Gastroesophageal sphincter (tissue), 4 donors: ENCODE measurements around the gene TSHZ2. TPM values are rescaled to one million over a fixed set of nuclear protein-coding genes. Genes with fewer than 3 reads are reported as not detected.

Experiments used
- ATAC-seq: fragments of 150-250 bp; one replicate; pipeline ENCODE4 v1.9.1; 2016; ENCODE audit warnings: mild to moderate bottlenecking, moderate library complexity
- H3K27ac ChIP-seq, 4 donors: fragments of 200-600 bp; sonication (generic) in 3 of 4; 1 replicate in 3 of 4; 2 replicates in 1 of 4; pipeline ENCODE4 v1.5.1; 2016 to 2019
- H3K27me3 ChIP-seq: fragments of 200-600 bp; sonication (generic); one replicate; pipeline ENCODE4 v1.5.1; 2019
- H3K36me3 ChIP-seq, 2 donors: fragments of 200-600 bp; sonication (generic); one replicate each; pipeline ENCODE4 v1.5.1; 2019; ENCODE audit warnings: control low read depth in 1 of 2
- H3K4me1 ChIP-seq, 3 donors: fragments of 200-600 bp; sonication (generic); 1 replicate in 2 of 3; 2 replicates in 1 of 3; pipeline ENCODE4 v1.5.1; 2016 to 2019; ENCODE audit warnings: control low read depth in 2 of 3
- H3K4me3 ChIP-seq, 2 donors: fragments of 200-600 bp; sonication (generic); one replicate each; pipeline ENCODE4 v1.5.1; 2019; ENCODE audit warnings: mild to moderate bottlenecking in 1 of 2, moderate library complexity in 1 of 2
- H3K9me3 ChIP-seq, 3 donors: fragments of 200-600 bp; sonication (generic); one replicate each; pipeline ENCODE4 v1.5.1; 2017 to 2019; ENCODE audit warnings: control low read depth in 2 of 3
- EP300 ChIP-seq: sonication (generic); formaldehyde crosslinking; IDR thresholded peaks from one replicate; pipeline ENCODE4 v1.6.1; 2017; ENCODE audit warnings: antibody characterized with exemption, mild to moderate bottlenecking
- POLR2A ChIP-seq, 2 donors: fragments of 450-650 bp; IDR thresholded peaks; one replicate each; pipeline ENCODE4 v1.6.1; 2017; ENCODE audit warnings: antibody characterized with exemption in 2 of 2, mild to moderate bottlenecking in 2 of 2, moderate library complexity in 1 of 2
- POLR2AphosphoS5 ChIP-seq: sonication (generic); formaldehyde crosslinking; IDR thresholded peaks from one replicate; pipeline ENCODE4 v1.6.1; 2017; ENCODE audit warnings: antibody characterized with exemption
- WGBS, 2 donors: methylation state at CpG; one replicate each; pipeline ENCODE4 v1.1.5; 2018; ENCODE audit warnings: low coverage in 1 of 2; 5-methylcytosine and 5-hydroxymethylcytosine counted together
- total RNA-seq, 4 donors: library from RNA; depleted of rRNA; stranded (reverse); fragments of >200 nt; gene quantifications; one replicate each; pipeline ENCODE4 v1.1.0, GENCODE V29; 2016
- TF ChIP-seq, protein P1 (sequence below), 4 experiments: fragments of 200-600 bp in 2 of 4; fragments of 450-650 bp in 2 of 4; sonication (generic) in 1 of 4; IDR thresholded peaks; one replicate each; pipeline ENCODE4 v1.5.1; 2017 to 2019; ENCODE audit warnings: antibody characterized with exemption in 4 of 4, mild to moderate bottlenecking in 2 of 4, moderate library complexity in 2 of 4

The TSHZ2 gene
- total RNA-seq, 4 donors from 2014 or later: 9.9 to 21.3 (median 12.2) TPM

DNA sequence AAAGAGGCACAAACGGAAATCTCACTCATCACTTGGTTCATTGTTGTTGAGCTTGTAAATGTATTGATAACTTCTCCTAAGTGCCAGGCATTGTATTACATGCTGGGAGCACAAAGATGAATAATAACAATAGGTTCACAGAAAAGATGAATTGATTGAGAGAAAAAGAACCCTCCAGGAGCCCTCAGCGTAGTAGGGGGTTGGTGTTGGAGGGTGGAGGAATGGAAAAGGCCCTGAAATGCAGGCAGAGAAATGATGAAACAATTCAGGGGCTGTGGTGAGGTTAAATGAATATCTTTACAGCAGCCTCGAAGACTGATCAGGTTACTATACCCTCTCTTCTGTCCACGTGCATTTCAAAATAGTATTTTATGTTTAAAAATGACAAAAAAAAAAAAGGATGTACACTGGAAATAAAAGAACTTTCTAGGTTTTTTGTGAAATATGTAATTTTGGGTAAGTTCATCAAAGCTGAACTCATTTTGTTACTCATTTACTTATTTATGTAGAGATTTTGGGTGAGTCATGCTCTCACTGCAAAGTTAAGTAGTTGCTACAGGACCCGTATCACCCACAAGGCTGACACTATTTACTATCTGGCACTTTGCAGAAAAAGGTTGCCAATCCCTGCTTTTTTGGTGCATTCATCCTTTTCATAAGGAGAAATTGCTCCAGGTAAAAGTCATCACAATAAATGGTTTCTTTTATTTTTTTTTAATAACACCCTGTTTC is 344.2 kb downstream of the TSHZ2 start:
- no peak overlapping the region for H3K4me3 ChIP-seq
- no peak overlapping the region for H3K27ac ChIP-seq
- ATAC-seq: no peak
- H3K36me3 ChIP-seq: no peaks in the 10 kb centered on the region
- 79 to 83% methylated on average over 5 of the region's 5 CpGs for WGBS, 2 donors
- TF ChIP-seq POLR2A (IDR thresholded peaks at IDR 0.05) (no peak), POLR2AphosphoS5 (no peak), EP300 (no peak)
- TF ChIP-seq, protein P1, sequence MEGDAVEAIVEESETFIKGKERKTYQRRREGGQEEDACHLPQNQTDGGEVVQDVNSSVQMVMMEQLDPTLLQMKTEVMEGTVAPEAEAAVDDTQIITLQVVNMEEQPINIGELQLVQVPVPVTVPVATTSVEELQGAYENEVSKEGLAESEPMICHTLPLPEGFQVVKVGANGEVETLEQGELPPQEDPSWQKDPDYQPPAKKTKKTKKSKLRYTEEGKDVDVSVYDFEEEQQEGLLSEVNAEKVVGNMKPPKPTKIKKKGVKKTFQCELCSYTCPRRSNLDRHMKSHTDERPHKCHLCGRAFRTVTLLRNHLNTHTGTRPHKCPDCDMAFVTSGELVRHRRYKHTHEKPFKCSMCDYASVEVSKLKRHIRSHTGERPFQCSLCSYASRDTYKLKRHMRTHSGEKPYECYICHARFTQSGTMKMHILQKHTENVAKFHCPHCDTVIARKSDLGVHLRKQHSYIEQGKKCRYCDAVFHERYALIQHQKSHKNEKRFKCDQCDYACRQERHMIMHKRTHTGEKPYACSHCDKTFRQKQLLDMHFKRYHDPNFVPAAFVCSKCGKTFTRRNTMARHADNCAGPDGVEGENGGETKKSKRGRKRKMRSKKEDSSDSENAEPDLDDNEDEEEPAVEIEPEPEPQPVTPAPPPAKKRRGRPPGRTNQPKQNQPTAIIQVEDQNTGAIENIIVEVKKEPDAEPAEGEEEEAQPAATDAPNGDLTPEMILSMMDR (IDR thresholded peaks at IDR 0.05): no peak
- no peaks in the 10 kb centered on the region for H3K4me1 ChIP-seq
- no peaks in the 10 kb centered on the region for H3K9me3 ChIP-seq
- H3K27me3 ChIP-seq: no peaks in the 10 kb centered on the region

DNA sequence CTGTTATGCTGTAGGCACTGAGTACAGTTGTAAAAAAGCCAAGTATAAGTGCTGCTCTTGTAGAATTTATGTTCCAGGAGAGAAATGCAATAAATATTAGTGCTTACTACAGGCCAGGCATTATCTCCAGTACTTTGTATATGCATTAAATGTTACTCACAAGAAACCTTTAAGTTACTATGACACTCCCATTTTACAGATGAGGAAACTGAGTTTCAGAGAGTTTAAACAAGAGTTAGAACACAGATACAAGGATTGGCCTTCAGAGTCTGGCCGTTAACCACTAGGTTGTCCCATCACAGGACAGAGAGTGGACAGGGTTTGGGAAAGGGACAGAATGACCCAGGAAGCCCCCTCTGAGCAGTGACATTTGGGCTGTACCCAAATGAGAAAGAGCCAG is 347.0 kb downstream of the TSHZ2 start:
- Histone ChIP-seq H3K9me3 (no peaks in the 10 kb centered on the region), H3K4me1 (no peaks in the 10 kb centered on the region), H3K36me3 (no peaks in the 10 kb centered on the region), H3K27me3 (no peaks in the 10 kb centered on the region), H3K4me3 (no peak overlapping the region), H3K27ac (no peak overlapping the region)
- no peak for TF ChIP-seq EP300
- TF ChIP-seq POLR2AphosphoS5: no peak
- TF ChIP-seq, protein P1 (IDR thresholded peaks at IDR 0.05): no peak
- TF ChIP-seq POLR2A (IDR thresholded peaks at IDR 0.05): no peak
- 70 to 100% methylated on average over 1 of the region's 1 CpG for WGBS, 2 donors
- ATAC-seq: no peak

DNA sequence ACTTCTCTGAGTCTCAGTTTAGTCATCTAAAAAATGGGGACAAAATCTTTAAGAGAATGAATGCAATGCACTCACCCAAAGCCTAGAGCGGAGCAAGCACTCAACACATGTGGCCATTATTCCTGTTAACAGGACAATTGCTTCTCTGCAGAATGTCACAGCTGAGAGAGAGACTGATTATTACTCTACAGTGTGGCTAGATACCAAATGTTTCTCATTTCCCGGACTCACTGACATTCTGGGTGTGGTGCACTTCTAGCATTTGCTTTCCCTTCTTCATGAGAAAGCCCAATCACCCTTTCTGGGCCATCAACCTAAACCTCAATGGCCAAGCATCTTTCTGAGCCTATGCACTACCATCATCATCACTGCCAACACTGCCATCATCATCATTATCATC is 347.6 kb downstream of the TSHZ2 start:
- 73 to 86% methylated on average over 2 of the region's 2 CpGs for WGBS, 2 donors
- TF ChIP-seq POLR2AphosphoS5: no peak
- TF ChIP-seq POLR2A (IDR thresholded peaks at IDR 0.05): no peak
- TF ChIP-seq EP300: no peak
- TF ChIP-seq, protein P1 (IDR thresholded peaks at IDR 0.05): no peak
- no peaks in the 10 kb centered on the region for H3K36me3 ChIP-seq
- no peaks in the 10 kb centered on the region for H3K27me3 ChIP-seq
- H3K9me3 ChIP-seq: no peaks in the 10 kb centered on the region
- H3K27ac ChIP-seq: no peak overlapping the region
- no peak for ATAC-seq
- H3K4me1 ChIP-seq: no peaks in the 10 kb centered on the region
- H3K4me3 ChIP-seq: no peak overlapping the region

DNA sequence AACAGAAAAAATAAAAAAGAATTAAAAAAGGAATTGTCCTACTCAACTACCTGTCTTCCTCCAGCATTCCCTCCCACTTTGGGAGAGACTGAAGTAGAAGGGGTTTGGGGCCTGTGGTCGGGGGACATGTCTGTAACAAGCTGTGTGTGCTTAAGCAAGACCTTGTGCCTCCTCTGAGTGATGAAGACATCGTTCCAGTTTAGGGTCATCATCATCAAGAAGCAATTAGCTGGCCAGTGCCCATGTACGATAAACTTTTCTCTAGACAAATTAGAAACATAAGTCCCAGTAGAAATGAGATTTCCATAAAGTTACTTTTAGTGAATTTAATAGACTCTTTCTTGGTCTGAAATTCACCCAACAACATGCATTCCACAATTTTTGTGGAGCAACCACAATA is 348.5 kb downstream of the TSHZ2 start:
- Histone ChIP-seq H3K9me3 (no peaks in the 10 kb centered on the region), H3K4me3 (no peak overlapping the region), H3K27me3 (no peaks in the 10 kb centered on the region), H3K27ac (no peak overlapping the region), H3K4me1 (no peaks in the 10 kb centered on the region), H3K36me3 (no peaks in the 10 kb centered on the region)
- TF ChIP-seq POLR2A (IDR thresholded peaks at IDR 0.05) (no peak), POLR2AphosphoS5 (no peak), EP300 (no peak)
- TF ChIP-seq, protein P1 (IDR thresholded peaks at IDR 0.05): no peak
- no peak for ATAC-seq
- 68 to 76% methylated on average over 3 of the region's 3 CpGs for WGBS, 2 donors

DNA sequence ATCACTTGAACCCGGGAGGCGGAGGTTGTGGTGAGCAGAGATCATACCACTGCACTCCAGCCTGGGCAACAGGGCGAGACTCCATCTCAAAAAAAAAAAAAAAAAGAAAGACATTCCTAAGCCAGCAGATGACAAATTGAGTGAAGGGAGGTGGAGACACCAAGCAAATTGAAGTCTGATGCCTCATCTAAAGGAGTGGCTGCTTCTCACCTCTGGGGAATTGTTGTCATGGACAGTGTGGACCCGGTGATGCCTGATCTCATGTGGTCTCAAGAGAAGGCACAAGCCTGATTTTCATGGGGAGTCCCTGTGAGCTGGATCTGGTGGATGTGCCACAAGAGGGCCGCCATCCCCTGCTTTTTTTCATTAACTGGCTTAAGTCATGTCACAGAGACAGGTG is 349.4 kb downstream of the TSHZ2 start:
- Histone ChIP-seq H3K27ac (no peak overlapping the region), H3K27me3 (no peaks in the 10 kb centered on the region), H3K4me1 (no peaks in the 10 kb centered on the region), H3K4me3 (no peak overlapping the region), H3K9me3 (no peaks in the 10 kb centered on the region), H3K36me3 (no peaks in the 10 kb centered on the region)
- TF ChIP-seq EP300 (no peak), POLR2AphosphoS5 (no peak), POLR2A (IDR thresholded peaks at IDR 0.05) (no peak)
- TF ChIP-seq, protein P1 (IDR thresholded peaks at IDR 0.05): no peak
- WGBS, 2 donors: 94 to 100% methylated on average over 1 to 2 of the region's 5 CpGs
- ATAC-seq: no peak
